Esophagus muscularis mucosa (tissue), 3 donors: ENCODE results near the gene SNRPD1.
"Not testable (repeated sequence)": the region's sequence is repeated elsewhere in the genome, so short reads cannot be mapped to it uniquely, and the experiment has no call there.

Experiments used
- CTCF ChIP-seq, 3 experiments: fragments of 200-600 bp in 2 of 3; fragments of 450-650 bp in 1 of 3; sonication (generic) in 2 of 3; IDR thresholded peaks; one replicate each; pipeline ENCODE4 v1.5.1; 2017 to 2019; ENCODE audit warnings: antibody characterized with exemption in 3 of 3, mild to moderate bottlenecking in 2 of 3, moderate library complexity in 1 of 3
- POLR2A ChIP-seq: fragments of 450-650 bp; IDR thresholded peaks from one replicate; pipeline ENCODE4 v1.6.1; 2017; ENCODE audit warnings: antibody characterized with exemption, moderate library complexity, mild to moderate bottlenecking, low read depth
- POLR2AphosphoS5 ChIP-seq, 2 donors: sonication (generic); formaldehyde crosslinking; IDR thresholded peaks; one replicate each; pipeline ENCODE4 v1.6.1; 2017; ENCODE audit warnings: antibody characterized with exemption in 2 of 2

- not testable (repeated sequence) for TF ChIP-seq CTCF (IDR thresholded peaks at IDR 0.05); POLR2AphosphoS5 (IDR thresholded peaks at IDR 0.05); POLR2A
Measured at GRCh38 chr18:21592361-21592760, 19.8 kb upstream of the SNRPD1 start.
